ENCODE measurements around the gene UNC119B. TPM values are rescaled to one million over a fixed set of nuclear protein-coding genes. Genes with fewer than 3 reads are reported as not detected.

Gene UNC119B
- total RNA-seq, 1 donor, result 25.0 TPM

DNA sequence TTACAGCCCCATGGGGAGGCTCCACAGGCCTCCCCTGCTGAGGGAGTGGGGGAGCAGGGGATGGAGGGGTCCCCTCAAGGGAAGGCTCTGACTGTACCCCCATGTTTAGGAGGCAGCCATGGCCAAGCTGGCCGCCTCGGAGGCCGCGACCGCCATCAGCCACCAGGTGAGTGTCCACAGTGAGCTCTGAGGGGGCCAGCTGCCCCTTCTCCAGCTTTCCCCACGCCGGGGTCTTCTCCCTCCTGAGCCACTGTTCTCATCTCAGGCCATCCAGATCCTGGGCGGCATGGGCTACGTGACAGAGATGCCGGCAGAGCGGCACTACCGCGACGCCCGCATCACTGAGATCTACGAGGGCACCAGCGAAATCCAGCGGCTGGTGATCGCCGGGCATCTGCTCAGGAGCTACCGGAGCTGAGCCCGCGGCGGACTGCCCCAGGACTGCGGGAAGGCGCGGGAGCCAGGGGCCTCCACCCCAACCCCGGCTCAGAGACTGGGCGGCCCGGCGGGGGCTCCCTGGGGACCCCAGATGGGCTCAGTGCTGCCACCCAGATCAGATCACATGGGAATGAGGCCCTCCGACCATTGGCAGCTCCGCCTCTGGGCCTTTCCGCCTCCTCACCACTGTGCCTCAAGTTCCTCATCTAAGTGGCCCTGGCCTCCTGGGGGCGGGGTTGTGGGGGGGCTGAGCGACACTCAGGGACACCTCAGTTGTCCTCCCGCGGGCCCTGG lies 28.9 kb downstream of the UNC119B start:
- no peak for DNase-seq (ENCODE audit: low read depth)
- no peak overlapping the region for H3K4me3 ChIP-seq (ENCODE audit: low read depth, low read length)
- TF ChIP-seq, protein P1, sequence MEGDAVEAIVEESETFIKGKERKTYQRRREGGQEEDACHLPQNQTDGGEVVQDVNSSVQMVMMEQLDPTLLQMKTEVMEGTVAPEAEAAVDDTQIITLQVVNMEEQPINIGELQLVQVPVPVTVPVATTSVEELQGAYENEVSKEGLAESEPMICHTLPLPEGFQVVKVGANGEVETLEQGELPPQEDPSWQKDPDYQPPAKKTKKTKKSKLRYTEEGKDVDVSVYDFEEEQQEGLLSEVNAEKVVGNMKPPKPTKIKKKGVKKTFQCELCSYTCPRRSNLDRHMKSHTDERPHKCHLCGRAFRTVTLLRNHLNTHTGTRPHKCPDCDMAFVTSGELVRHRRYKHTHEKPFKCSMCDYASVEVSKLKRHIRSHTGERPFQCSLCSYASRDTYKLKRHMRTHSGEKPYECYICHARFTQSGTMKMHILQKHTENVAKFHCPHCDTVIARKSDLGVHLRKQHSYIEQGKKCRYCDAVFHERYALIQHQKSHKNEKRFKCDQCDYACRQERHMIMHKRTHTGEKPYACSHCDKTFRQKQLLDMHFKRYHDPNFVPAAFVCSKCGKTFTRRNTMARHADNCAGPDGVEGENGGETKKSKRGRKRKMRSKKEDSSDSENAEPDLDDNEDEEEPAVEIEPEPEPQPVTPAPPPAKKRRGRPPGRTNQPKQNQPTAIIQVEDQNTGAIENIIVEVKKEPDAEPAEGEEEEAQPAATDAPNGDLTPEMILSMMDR (IDR thresholded peaks at IDR 0.05; ENCODE audit: insufficient read depth, low read depth, low read length), result no peak

DNA sequence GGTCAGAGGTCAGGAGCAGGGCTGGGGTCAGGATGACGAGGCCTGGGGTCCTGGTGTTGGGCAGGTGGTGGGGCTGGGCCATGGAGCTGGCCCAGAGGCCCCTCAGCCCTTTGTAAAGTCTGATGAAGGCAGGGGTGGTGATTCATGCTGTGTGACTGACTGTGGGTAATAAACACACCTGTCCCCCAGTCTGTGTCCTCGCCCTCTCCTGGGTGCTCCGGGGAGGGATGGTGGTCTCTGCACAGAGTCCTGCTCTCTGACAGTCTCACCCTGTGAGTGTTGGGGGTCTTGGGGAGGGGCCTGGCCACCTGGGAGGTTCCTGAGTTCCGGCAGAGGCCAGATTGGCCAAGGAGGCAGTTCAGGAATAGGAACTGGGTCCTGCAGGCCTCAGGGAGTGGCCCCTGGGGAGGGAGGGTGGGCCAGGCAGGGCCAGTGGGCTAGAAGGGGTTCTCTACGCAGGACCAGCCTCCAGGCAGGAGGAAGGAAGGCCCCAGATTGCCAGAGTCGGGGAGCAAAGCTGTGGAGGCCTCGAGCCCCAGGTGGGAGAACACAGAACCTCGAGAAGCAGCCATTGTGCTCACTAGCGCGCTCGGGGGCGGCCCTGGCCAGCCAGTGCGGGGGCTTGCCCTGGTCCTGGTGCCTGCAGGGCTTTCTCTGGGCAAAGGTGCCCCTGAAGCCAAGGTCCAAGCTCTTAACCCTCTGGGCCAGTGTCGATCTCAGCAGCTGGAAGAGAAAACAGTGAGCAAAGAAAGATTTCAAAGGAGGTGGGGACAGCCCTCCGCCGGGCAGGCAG lies 29.8 kb downstream of the UNC119B start:
- no peak for DNase-seq (ENCODE audit: low read depth)
- TF ChIP-seq, protein P1 (IDR thresholded peaks at IDR 0.05; ENCODE audit: insufficient read depth, low read depth, low read length), result no peak
- H3K4me3 ChIP-seq (ENCODE audit: low read depth, low read length), result no peak overlapping the region

DNA sequence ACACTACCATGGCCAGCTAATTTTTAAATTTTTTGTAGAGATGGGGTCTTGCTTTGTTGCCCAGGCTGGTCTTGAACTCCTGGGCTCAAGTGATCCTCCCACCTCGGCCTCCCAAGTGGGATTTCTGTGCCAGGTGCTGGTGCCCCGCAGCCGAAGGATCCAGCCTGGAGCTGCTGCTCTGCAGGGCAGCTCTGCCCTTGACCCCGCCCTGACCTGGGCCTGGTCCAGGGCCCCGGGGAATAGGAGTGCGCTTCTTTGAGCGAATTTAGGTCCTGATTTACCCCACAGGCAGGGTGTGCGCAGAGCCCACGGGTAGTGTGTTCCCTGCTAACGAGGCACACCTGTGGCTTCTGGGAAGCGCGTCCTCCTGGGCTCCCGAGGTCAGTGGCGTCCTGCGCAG lies 30.6 kb downstream of the UNC119B start:
- no peak for DNase-seq (ENCODE audit: low read depth)
- TF ChIP-seq, protein P1 (IDR thresholded peaks at IDR 0.05; ENCODE audit: insufficient read depth, low read depth, low read length), result no peak
- no peak overlapping the region for H3K4me3 ChIP-seq (ENCODE audit: low read depth, low read length)

DNA sequence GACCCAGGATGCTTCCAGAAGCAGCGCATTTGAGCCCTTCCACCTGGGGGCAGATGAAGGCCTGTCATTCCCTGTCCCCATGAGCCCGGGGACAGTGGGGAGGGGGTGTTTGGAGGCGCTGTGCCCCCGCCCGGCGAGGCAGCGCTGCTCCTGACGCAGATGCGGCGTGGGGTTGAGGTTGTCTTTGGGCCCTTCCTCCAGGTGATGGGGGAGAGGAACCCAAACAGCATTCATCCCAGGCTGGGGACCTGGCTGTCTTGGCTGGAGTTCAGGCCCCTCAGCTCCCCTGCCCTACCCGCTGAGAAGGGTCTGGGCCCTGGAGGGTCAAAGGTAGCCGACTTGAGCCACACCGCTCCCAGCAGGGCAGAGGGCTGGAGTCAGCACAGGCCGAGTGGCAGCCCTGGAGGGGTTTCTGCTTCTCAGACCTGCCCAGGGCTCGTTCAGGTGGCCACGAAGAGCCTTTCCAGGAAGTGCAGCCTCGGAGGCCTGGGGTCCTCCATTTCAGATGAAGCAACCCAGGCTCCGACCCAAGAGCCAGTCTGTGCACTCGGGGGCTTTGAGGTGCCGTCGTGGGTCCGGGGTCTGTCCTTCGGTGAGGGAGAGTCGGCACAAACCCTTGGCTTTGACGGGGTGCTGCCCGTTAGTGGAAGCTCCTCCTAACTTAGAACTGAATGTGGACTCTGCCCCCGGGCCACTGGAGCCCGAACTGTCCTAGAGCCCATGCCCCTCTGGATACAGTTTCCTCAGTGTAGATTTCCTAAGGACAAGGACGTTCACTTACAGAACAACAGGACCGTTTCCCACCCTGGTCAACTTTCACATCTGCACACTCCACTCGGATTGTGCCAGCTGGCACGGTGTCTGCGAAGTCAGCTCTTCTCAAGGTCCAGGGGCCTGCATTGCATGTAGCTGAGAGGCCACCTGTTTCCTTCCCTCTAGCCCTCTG lies 31.5 kb downstream of the UNC119B start:
- no peak for DNase-seq (ENCODE audit: low read depth)
- TF ChIP-seq, protein P1 (IDR thresholded peaks at IDR 0.05; ENCODE audit: insufficient read depth, low read depth, low read length), result no peak
- no peak overlapping the region for H3K4me3 ChIP-seq (ENCODE audit: low read depth, low read length)

DNA sequence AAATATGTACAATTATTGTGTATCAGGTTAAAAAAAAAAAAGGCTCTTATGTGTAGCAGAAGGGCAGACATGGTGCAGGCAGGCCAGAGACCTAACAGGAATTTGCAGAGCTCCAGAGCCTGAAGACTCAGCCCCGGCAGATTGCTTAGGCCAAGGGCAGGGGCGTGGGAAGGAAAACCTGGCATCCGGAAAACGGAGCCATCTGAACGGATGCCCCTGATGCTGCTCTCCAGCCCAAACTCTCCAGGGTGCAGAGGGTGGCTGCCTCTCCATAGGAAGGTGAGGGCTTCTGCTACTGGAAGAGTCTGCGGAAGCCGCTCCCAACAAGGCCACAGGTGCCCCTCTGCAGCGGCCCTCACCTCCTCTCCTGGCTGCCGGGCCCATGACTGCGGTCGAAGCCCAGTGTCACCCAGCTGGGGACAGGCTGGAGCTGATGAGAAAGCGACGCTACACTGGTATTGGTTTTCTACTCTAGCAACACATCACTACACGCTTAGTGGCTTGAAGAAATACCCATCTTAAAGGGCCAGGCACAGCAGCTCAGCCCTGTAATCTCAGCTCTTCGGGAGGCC lies 34.8 kb downstream of the UNC119B start:
- TF ChIP-seq, protein P1 (IDR thresholded peaks at IDR 0.05; ENCODE audit: insufficient read depth, low read depth, low read length), result no peak
- no peak for DNase-seq (ENCODE audit: low read depth)

DNA sequence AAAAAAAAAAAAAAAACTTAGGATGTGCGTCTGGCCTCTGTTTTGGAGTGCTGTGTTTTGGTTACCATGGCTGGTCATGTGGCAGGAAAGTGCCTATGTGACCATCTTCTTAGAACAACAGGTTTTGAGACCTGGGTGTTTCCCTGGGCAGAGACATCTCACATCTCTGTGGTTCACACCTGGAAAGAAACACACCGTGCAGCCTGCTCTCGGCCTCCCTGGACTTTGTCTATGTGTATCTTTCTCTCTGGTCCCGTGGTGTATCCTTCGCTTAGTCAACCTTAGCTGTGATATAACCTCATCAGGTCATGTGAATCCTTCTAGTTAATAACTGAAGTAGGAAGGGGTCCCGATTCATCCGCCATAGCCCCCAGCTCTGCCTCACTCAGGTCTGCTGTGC lies 38.0 kb downstream of the UNC119B start:
- TF ChIP-seq, protein P1 (IDR thresholded peaks at IDR 0.05; ENCODE audit: insufficient read depth, low read depth, low read length), result no peak
- no peak for DNase-seq (ENCODE audit: low read depth)

More for the DNA sequence above, 34.8 kb downstream of the UNC119B start:
- H3K4me3 ChIP-seq (ENCODE audit: low read depth, low read length), result no peak overlapping the region

More for the DNA sequence above, 38.0 kb downstream of the UNC119B start:
- no peak overlapping the region for H3K4me3 ChIP-seq (ENCODE audit: low read depth, low read length)
